Caco-2 (cell line): Measurements from ENCODE around the gene UBTD1. TPM values are rescaled to one million over a fixed set of nuclear protein-coding genes. Genes with fewer than 3 reads are reported as not detected.

ENCODE experiments used
- BruUV-seq: library from RNA; stranded (reverse); fragments of 400-500 nt; replicated peaks from 2 replicates; lab custom pipeline; 2021; lab: Mats Ljungman, UMichigan
- CTCF ChIA-PET: fragments of 300-600 bp; sonication (Branson Sonifier 250); formaldehyde crosslinking; loops from one replicate; lab custom pipeline; 2022; ENCODE audit warnings: antibody characterized with exemption; lab: Charles Lee
- POLR2A ChIA-PET: fragments of 300-600 bp; sonication (Branson Sonifier 250); formaldehyde crosslinking; loops from one replicate; lab custom pipeline; 2022; ENCODE audit warnings: antibody characterized with exemption; lab: Charles Lee
- DNase-seq, 2 experiments: peaks; one replicate each; pipeline versions ENCODE4 v3.0.0 to v3.0.0-alpha.2; 2020 to 2022
- H3K27me3 ChIP-seq: replicated peaks from 2 replicates; pipeline ENCODE4 v1.6.0; 2011; ENCODE audit warnings: low read length; ENCODE audit not compliant: control insufficient read depth, insufficient read depth
- H3K36me3 ChIP-seq: 2 replicates; pipeline ENCODE4 v1.5.1; 2011; ENCODE audit warnings: low read length; ENCODE audit not compliant: control insufficient read depth, insufficient read depth
- H3K4me1 ChIP-seq: fragments of 250-450 bp; sonication (Bioruptor Pico); 2 replicates; pipeline ENCODE4 v1.5.1; 2020; ENCODE audit warnings: mild to moderate bottlenecking
- H3K4me3 ChIP-seq: 2 replicates; pipeline ENCODE4 v1.5.1; 2011; ENCODE audit warnings: low read depth, mild to moderate bottlenecking, control low read depth, low read length
- H3K9me3 ChIP-seq: fragments of 250-450 bp; sonication (Bioruptor Pico); 2 replicates; pipeline ENCODE4 v1.5.1; 2020; ENCODE audit warnings: mild to moderate bottlenecking, moderate library complexity
- H3K27ac Mint-ChIP-seq: one replicate; pipeline ENCODE4 v1.8.0; 2022; ENCODE audit warnings: mixed read lengths; ENCODE audit not compliant: unreplicated experiment
- H3K27me3 Mint-ChIP-seq: one replicate; pipeline ENCODE4 v1.8.0; 2022; ENCODE audit warnings: mixed read lengths; ENCODE audit not compliant: insufficient read depth, unreplicated experiment
- H3K36me3 Mint-ChIP-seq: one replicate; pipeline ENCODE4 v1.8.0; 2022; ENCODE audit warnings: mild to moderate bottlenecking, mixed read lengths; ENCODE audit not compliant: insufficient read depth, unreplicated experiment
- H3K4me1 Mint-ChIP-seq: one replicate; pipeline ENCODE4 v1.8.0; 2022; ENCODE audit warnings: low read depth, mixed read lengths; ENCODE audit not compliant: unreplicated experiment
- H3K4me3 Mint-ChIP-seq: one replicate; pipeline ENCODE4 v1.8.0; 2022; ENCODE audit warnings: mild to moderate bottlenecking, moderate library complexity, mixed read lengths; ENCODE audit not compliant: unreplicated experiment
- H3K9me3 Mint-ChIP-seq: one replicate; pipeline ENCODE4 v1.8.0; 2022; ENCODE audit warnings: mixed read lengths; ENCODE audit not compliant: unreplicated experiment
- CTCF ChIP-seq, 2 experiments: fragments of 200-600 bp in 1 of 2; IDR thresholded peaks; 1 replicate in 1 of 2; 2 replicates in 1 of 2; pipeline versions ENCODE4 v1.5.1 to v1.8.0; 2011 to 2022; ENCODE audit warnings: antibody characterized with exemption in 1 of 2, control low read depth in 1 of 2, inconsistent platforms in 1 of 2, low read depth in 1 of 2, low read length in 1 of 2, mild to moderate bottlenecking in 1 of 2, moderate library complexity in 1 of 2; ENCODE audit not compliant: insufficient read depth in 1 of 2, severe bottlenecking in 1 of 2, unreplicated experiment in 1 of 2
- intact Hi-C: fragments of 100-400 bp; cut with micrococcal nuclease; formaldehyde crosslinking; loops from one replicate; pipeline ENCODE4 v1.10.0; 2022; ENCODE audit not compliant: unreplicated experiment
- total RNA-seq: library from RNA; stranded (reverse); gene quantifications from 2 replicates; pipeline ENCODE4 v1.2.3, GENCODE V29; 2022

Gene UBTD1
- total RNA-seq, 1 experiment from 2014 or later = 11.4 TPM

GRCh38 chr10:97520978-97521761 is 22.4 kb downstream of the UBTD1 start:
- H3K36me3 ChIP-seq = no peaks in the 10 kb centered on the region
- H3K4me1 ChIP-seq = peaks cover 6% of the 10 kb centered on the region; the same call in 1 of the 2 replicates
- peaks cover 16% of the 10 kb centered on the region for H3K4me1 Mint-ChIP-seq
- no peak overlapping the region for H3K4me3 ChIP-seq
- no peak overlapping the region for H3K27ac Mint-ChIP-seq
- CTCF ChIA-PET = no interaction called here
- no peak overlapping the region for H3K4me3 Mint-ChIP-seq
- no peaks in the 10 kb centered on the region for H3K27me3 Mint-ChIP-seq
- no peak for DNase-seq
- H3K36me3 Mint-ChIP-seq = no peaks in the 10 kb centered on the region
- POLR2A ChIA-PET = no interaction called here
- no peaks in the 10 kb centered on the region for H3K9me3 ChIP-seq
- H3K27me3 ChIP-seq = no peaks in the 10 kb centered on the region
- no peak for TF ChIP-seq CTCF (IDR thresholded peaks at IDR 0.05; ENCODE audit: insufficient read depth in 1 of 2, low read depth in 1 of 2, low read length in 1 of 2, severe bottlenecking in 1 of 2, unreplicated experiment in 1 of 2)
- intact Hi-C loops = no loop called here
- no TSS peak for BruUV-seq
- no peaks in the 10 kb centered on the region for H3K9me3 Mint-ChIP-seq

GRCh38 chr10:97522071-97522470 is 23.3 kb downstream of the UBTD1 start:
- Mint-ChIP-seq H3K27me3 (no peaks in the 10 kb centered on the region), H3K4me1 (peaks cover 21% of the 10 kb centered on the region), H3K9me3 (no peaks in the 10 kb centered on the region), H3K27ac (no peak overlapping the region), H3K36me3 (no peaks in the 10 kb centered on the region), H3K4me3 (no peak overlapping the region)
- CTCF ChIA-PET = no interaction called here
- no peak overlapping the region for H3K4me3 ChIP-seq
- no peaks in the 10 kb centered on the region for H3K27me3 ChIP-seq
- H3K36me3 ChIP-seq = no peaks in the 10 kb centered on the region
- DNase-seq = no peak
- H3K9me3 ChIP-seq = no peaks in the 10 kb centered on the region
- no TSS peak for BruUV-seq
- intact Hi-C loops = no loop called here
- H3K4me1 ChIP-seq = peaks cover 9% of the 10 kb centered on the region; the same call in 1 of the 2 replicates
- no peak for TF ChIP-seq CTCF (IDR thresholded peaks at IDR 0.05; ENCODE audit: insufficient read depth in 1 of 2, low read depth in 1 of 2, low read length in 1 of 2, severe bottlenecking in 1 of 2, unreplicated experiment in 1 of 2)
- POLR2A ChIA-PET = no interaction called here

GRCh38 chr10:97522937-97523336 is 24.2 kb downstream of the UBTD1 start:
- H3K27me3 Mint-ChIP-seq = no peaks in the 10 kb centered on the region
- intact Hi-C loops = no loop called here
- TF ChIP-seq CTCF (IDR thresholded peaks at IDR 0.05; ENCODE audit: insufficient read depth in 1 of 2, low read depth in 1 of 2, low read length in 1 of 2, severe bottlenecking in 1 of 2, unreplicated experiment in 1 of 2) = no peak
- H3K4me3 ChIP-seq = no peak overlapping the region
- peaks cover 21% of the 10 kb centered on the region for H3K4me1 Mint-ChIP-seq
- BruUV-seq = no TSS peak
- no peak overlapping the region for H3K27ac Mint-ChIP-seq
- H3K9me3 ChIP-seq = no peaks in the 10 kb centered on the region
- ChIA-PET CTCF (no interaction called here), POLR2A (interaction anchor here (0.5 kb wide), 1 partner anchor 23 kb away, joined by 3 read pairs; no protein-coding TSS in a partner anchor)
- H3K27me3 ChIP-seq = no peaks in the 10 kb centered on the region
- no peak overlapping the region for H3K4me3 Mint-ChIP-seq
- H3K36me3 ChIP-seq = no peaks in the 10 kb centered on the region
- peaks cover 9% of the 10 kb centered on the region; the same call in 1 of the 2 replicates for H3K4me1 ChIP-seq
- H3K36me3 Mint-ChIP-seq = no peaks in the 10 kb centered on the region
- no peak for DNase-seq
- H3K9me3 Mint-ChIP-seq = no peaks in the 10 kb centered on the region
